Keratinocyte (primary cell): ENCODE results near the gene DLL3. TPM values are rescaled to one million over a fixed set of nuclear protein-coding genes. Genes with fewer than 3 reads are reported as not detected.

ENCODE experiments used
- DNase-seq: peaks from one replicate; pipeline ENCODE4 v3.0.0-alpha.2; 2011; ENCODE audit warnings: low read depth, missing footprints, low spot score
- FAIRE-seq: peaks from 2 replicates; lab custom pipeline; 2011; peaks lifted over from hg19 to GRCh38; lab: Jason Lieb, UNC
- H2AFZ ChIP-seq: 2 replicates; pipeline ENCODE4 v1.6.0; 2012; ENCODE audit warnings: low read length, control low read depth, inconsistent platforms; ENCODE audit not compliant: control insufficient read depth
- H3K27ac ChIP-seq: 2 replicates; pipeline ENCODE4 v1.5.1; 2011; ENCODE audit warnings: low read length; ENCODE audit not compliant: control insufficient read depth, insufficient read depth
- H3K27me3 ChIP-seq: 3 replicates; pipeline ENCODE4 v1.6.0; 2011; ENCODE audit warnings: low read length; ENCODE audit not compliant: control insufficient read depth, insufficient read depth; ENCODE audit errors: extremely low read depth
- H3K36me3 ChIP-seq, 2 experiments: 2 replicates in 1 of 2; 3 replicates in 1 of 2; pipeline ENCODE4 v1.5.1; 2011; ENCODE audit warnings: low read length in 2 of 2, mild to moderate bottlenecking in 1 of 2; ENCODE audit not compliant: control insufficient read depth in 2 of 2, insufficient read depth in 2 of 2; ENCODE audit errors: extremely low read depth in 1 of 2
- H3K4me1 ChIP-seq: 3 replicates; pipeline ENCODE4 v1.5.1; 2011; ENCODE audit warnings: low read length; ENCODE audit not compliant: control insufficient read depth, insufficient read depth; ENCODE audit errors: extremely low read depth
- H3K4me2 ChIP-seq: 3 replicates; pipeline ENCODE4 v1.6.0; 2011; ENCODE audit warnings: low read depth, low read length; ENCODE audit not compliant: control insufficient read depth, insufficient read depth; ENCODE audit errors: extremely low read depth
- H3K4me3 ChIP-seq, 3 experiments: fragments of 200-600 bp in 1 of 3; sonication (generic) in 1 of 3; 2 replicates in 2 of 3; 3 replicates in 1 of 3; pipeline ENCODE4 v1.5.1; 2011 to 2016; ENCODE audit warnings: low read length in 3 of 3, mild to moderate bottlenecking in 3 of 3, control low read depth in 2 of 3, inconsistent platforms in 1 of 3, low read depth in 1 of 3, mixed read lengths in 1 of 3, mixed run types in 1 of 3, moderate library complexity in 1 of 3; ENCODE audit not compliant: control insufficient read depth in 2 of 3, insufficient read depth in 2 of 3; ENCODE audit errors: extremely low read depth in 1 of 3
- H3K79me2 ChIP-seq: 2 replicates; pipeline ENCODE4 v1.6.0; 2012; ENCODE audit warnings: low read length; ENCODE audit not compliant: control insufficient read depth, insufficient read depth
- H3K9ac ChIP-seq: 3 replicates; pipeline ENCODE4 v1.6.0; 2011; ENCODE audit warnings: low read length; ENCODE audit not compliant: control insufficient read depth, insufficient read depth; ENCODE audit errors: extremely low read depth
- H3K9me1 ChIP-seq: 3 replicates; pipeline ENCODE4 v1.6.0; 2011; ENCODE audit warnings: low read length; ENCODE audit not compliant: control insufficient read depth, insufficient read depth; ENCODE audit errors: extremely low read depth
- H3K9me3 ChIP-seq: 2 replicates; pipeline ENCODE4 v1.5.1; 2012; ENCODE audit warnings: low read depth, low read length; ENCODE audit not compliant: control insufficient read depth
- H4K20me1 ChIP-seq: 3 replicates; pipeline ENCODE4 v1.6.0; 2011; ENCODE audit warnings: low read length; ENCODE audit not compliant: control insufficient read depth, insufficient read depth; ENCODE audit errors: extremely low read depth
- EZH2 ChIP-seq: IDR thresholded peaks from one replicate; pipeline ENCODE4 v1.6.1; 2012; ENCODE audit warnings: inconsistent platforms, mild to moderate bottlenecking, low read length, moderate library complexity
- dilution Hi-C: fragments of 300-500 bp; cut with MboI; formaldehyde crosslinking; loops from one replicate; pipeline ENCODE4 v1.7.0; 2020; ENCODE audit warnings: low sequenced_read_pairs; ENCODE audit not compliant: extremely low pct_ligation_motif_present
- polyA plus RNA-seq, 5 experiments: library from polyadenylated mRNA; depleted of rRNA in 3 of 5; stranded (reverse) in 3 of 5; stranded (forward) in 1 of 5; unstranded in 1 of 5; fragments of >200 nt; gene quantifications; 1 replicate in 1 of 5; 2 replicates in 3 of 5; 3 replicates in 1 of 5; pipeline versions ENCODE4 v1.2.1 to v1.2.3, GENCODE V29; 2011 to 2012; ENCODE audit warnings: missing spikeins in 2 of 5, low read depth in 1 of 5, low replicate concordance in 1 of 5
- TF ChIP-seq, protein P1 (sequence below), 3 experiments: IDR thresholded peaks in 1 of 3; conservative IDR thresholded peaks in 1 of 3; optimal IDR thresholded peaks in 1 of 3; 2 replicates in 2 of 3; 3 replicates in 1 of 3; pipeline versions ENCODE3 to v1.5.1; 2011; ENCODE audit warnings: low read length in 3 of 3, mild to moderate bottlenecking in 3 of 3, moderate library complexity in 2 of 3, control low read depth in 1 of 3, inconsistent platforms in 1 of 3; ENCODE audit not compliant: insufficient read depth in 2 of 3; ENCODE audit errors: extremely low read depth in 1 of 3

Gene DLL3
- polyA plus RNA-seq, 1 donor (not counting 4 experiments of a cell fraction or from before 2014, with no cell fraction given): 0.89 TPM

DNA sequence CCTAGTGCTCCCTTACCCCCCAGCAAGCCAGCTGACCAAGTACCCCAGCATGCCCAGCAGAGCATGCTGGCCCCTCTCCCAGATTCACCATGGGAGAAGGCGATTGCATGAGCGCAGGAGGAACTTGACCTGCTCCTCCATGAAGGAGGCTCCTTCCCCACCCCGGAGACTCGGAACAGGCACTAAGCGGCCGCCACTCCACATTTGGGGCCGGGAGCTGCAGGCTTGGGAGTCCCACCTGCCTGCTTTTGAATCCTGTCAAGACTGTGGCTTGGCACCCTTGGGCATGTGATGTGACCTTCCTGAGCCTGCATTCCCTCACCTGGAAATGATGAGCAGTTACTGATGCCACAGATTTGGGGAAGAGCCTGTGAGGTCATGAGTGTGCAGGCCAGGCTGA, 30.8 kb upstream of the DLL3 start:
- Histone ChIP-seq H3K9ac (no peak overlapping the region), H3K4me1 (no peaks in the 10 kb centered on the region), H3K27ac (no peak overlapping the region), H3K79me2 (peaks cover 2% of the 10 kb centered on the region), H3K9me1 (no peaks in the 10 kb centered on the region), H3K27me3 (no peaks in the 10 kb centered on the region), H3K9me3 (no peaks in the 10 kb centered on the region), H3K4me2 (no peak overlapping the region), H4K20me1 (no peaks in the 10 kb centered on the region), H3K4me3 (no peak overlapping the region), H3K36me3 (peaks cover 60 to 65% of the 10 kb centered on the region in 2 experiments), H2AFZ (no peak overlapping the region)
- DNase-seq: no peak
- FAIRE-seq: no peak
- dilution Hi-C loops: no loop called here
- no peak for TF ChIP-seq EZH2
- TF ChIP-seq, protein P1, sequence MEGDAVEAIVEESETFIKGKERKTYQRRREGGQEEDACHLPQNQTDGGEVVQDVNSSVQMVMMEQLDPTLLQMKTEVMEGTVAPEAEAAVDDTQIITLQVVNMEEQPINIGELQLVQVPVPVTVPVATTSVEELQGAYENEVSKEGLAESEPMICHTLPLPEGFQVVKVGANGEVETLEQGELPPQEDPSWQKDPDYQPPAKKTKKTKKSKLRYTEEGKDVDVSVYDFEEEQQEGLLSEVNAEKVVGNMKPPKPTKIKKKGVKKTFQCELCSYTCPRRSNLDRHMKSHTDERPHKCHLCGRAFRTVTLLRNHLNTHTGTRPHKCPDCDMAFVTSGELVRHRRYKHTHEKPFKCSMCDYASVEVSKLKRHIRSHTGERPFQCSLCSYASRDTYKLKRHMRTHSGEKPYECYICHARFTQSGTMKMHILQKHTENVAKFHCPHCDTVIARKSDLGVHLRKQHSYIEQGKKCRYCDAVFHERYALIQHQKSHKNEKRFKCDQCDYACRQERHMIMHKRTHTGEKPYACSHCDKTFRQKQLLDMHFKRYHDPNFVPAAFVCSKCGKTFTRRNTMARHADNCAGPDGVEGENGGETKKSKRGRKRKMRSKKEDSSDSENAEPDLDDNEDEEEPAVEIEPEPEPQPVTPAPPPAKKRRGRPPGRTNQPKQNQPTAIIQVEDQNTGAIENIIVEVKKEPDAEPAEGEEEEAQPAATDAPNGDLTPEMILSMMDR (optimal IDR thresholded peaks at IDR 0.05 in 1 of 3, IDR thresholded peaks at IDR 0.05 in 1 of 3, conservative IDR thresholded peaks at IDR 0.05 in 1 of 3; ENCODE audit: extremely low read depth in 1 of 3, insufficient read depth in 2 of 3, low read length in 3 of 3): no peak

DNA sequence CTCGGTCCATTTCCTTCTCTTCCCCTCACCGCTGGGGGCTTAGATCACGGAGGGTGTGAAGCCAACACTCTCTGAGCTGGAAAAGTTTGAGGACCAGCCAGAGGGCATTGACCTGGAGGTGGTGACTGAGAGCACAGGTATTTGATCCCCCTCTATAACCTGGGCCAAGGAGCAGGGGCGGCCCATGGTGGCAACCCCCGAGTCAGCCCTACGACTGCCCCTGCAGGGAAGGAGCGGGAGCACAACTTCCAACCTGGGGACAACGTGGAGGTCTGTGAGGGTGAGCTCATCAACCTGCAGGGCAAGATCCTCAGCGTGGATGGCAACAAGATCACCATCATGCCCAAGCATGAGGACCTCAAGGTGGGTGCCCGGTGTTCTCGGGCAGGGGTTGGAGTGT, 29.7 kb upstream of the DLL3 start:
- TF ChIP-seq, protein P1 (optimal IDR thresholded peaks at IDR 0.05 in 1 of 3, IDR thresholded peaks at IDR 0.05 in 1 of 3, conservative IDR thresholded peaks at IDR 0.05 in 1 of 3; ENCODE audit: extremely low read depth in 1 of 3, insufficient read depth in 2 of 3, low read length in 3 of 3): no peak
- no peak for TF ChIP-seq EZH2
- no peak overlapping the region for H3K27ac ChIP-seq
- no peaks in the 10 kb centered on the region for H3K9me1 ChIP-seq
- no peaks in the 10 kb centered on the region for H3K4me1 ChIP-seq
- H3K36me3 ChIP-seq: peaks cover 60 to 75% of the 10 kb centered on the region in 2 experiments
- H3K4me2 ChIP-seq: no peak overlapping the region
- no peaks in the 10 kb centered on the region for H4K20me1 ChIP-seq
- dilution Hi-C loops: no loop called here
- no peak for DNase-seq
- no peak overlapping the region for H3K9ac ChIP-seq
- no peak overlapping the region for H2AFZ ChIP-seq
- peaks cover 2% of the 10 kb centered on the region for H3K79me2 ChIP-seq
- FAIRE-seq: no peak
- H3K27me3 ChIP-seq: no peaks in the 10 kb centered on the region
- no peak overlapping the region for H3K4me3 ChIP-seq
- H3K9me3 ChIP-seq: no peaks in the 10 kb centered on the region
